HCT116 (cell line): ENCODE results near the gene RPS6KA2. TPM values are rescaled to one million over a fixed set of nuclear protein-coding genes. Genes with fewer than 3 reads are reported as not detected.

ENCODE experiments used
- ATAC-seq: fragments of 200-7000 bp; cut with Tn5 transposase; 2 replicates; pipeline ENCODE4 v1.9.1; 2020; ENCODE audit warnings: mild to moderate bottlenecking, moderate library complexity
- BruUV-seq: library from RNA; stranded (reverse); fragments of 400-500 nt; replicated peaks from 2 replicates; lab custom pipeline; 2021; lab: Mats Ljungman, UMichigan
- CTCF ChIA-PET: fragments of 300-600 bp; sonication (Branson Sonifier 250); formaldehyde crosslinking; loops from one replicate; lab custom pipeline; 2021; ENCODE audit warnings: antibody characterized with exemption; lab: Charles Lee
- POLR2A ChIA-PET: fragments of 300-600, 350-600 bp; sonication (Branson Sonifier 250); formaldehyde crosslinking; loops from one replicate; lab custom pipeline; 2021; ENCODE audit warnings: antibody characterized with exemption; lab: Charles Lee
- RAD21 ChIA-PET, 2 experiments: fragments of 300-600 bp; sonication (Branson Sonifier 250); formaldehyde crosslinking; loops; one replicate each; lab custom pipeline; 2023; ENCODE audit warnings: low total read pairs in 2 of 2; ENCODE audit not compliant: uncharacterized antibody in 2 of 2, unreplicated experiment in 2 of 2, low non-redundant PET in 1 of 2; lab: Charles Lee
- DNase-seq: peaks from one replicate; pipeline ENCODE4 v3.0.0-alpha.2; 2010; ENCODE audit warnings: low read depth, low spot score
- H2AFZ ChIP-seq: fragments of 200-600 bp; shearing (Covaris generic), sonication (generic); 2 replicates; pipeline ENCODE4 v1.6.1; 2017; ENCODE audit warnings: low read depth, mixed run types, mixed read lengths, antibody characterized with exemption, low read length; ENCODE audit not compliant: poor library complexity, severe bottlenecking
- H3K27ac ChIP-seq: 2 replicates; pipeline ENCODE4 v1.5.1; 2012; ENCODE audit warnings: low read depth, low read length
- H3K27me3 ChIP-seq: fragments of 200-600 bp; sonication (generic); 2 replicates; pipeline ENCODE4 v1.6.1; 2016; ENCODE audit warnings: mixed run types, low read length, mixed read lengths; ENCODE audit not compliant: insufficient read depth
- H3K36me3 ChIP-seq, 2 experiments: fragments of 200-500 bp in 1 of 2; fragments of 200-600 bp in 1 of 2; sonication (Bioruptor generic) in 1 of 2; sonication (generic) in 1 of 2; 2 replicates each; pipeline versions ENCODE4 v1.5.1 to v1.6.1; 2014 to 2016; ENCODE audit warnings: low read length in 2 of 2, inconsistent platforms in 1 of 2, mixed read lengths in 1 of 2, mixed run types in 1 of 2; ENCODE audit not compliant: insufficient read depth in 2 of 2, control insufficient read depth in 1 of 2
- H3K4me1 ChIP-seq, 2 experiments: fragments of 200-600 bp in 1 of 2; sonication (generic) in 1 of 2; 2 replicates each; pipeline versions ENCODE4 v1.5.1 to v1.6.1; 2012 to 2017; ENCODE audit warnings: low read length in 2 of 2, inconsistent platforms in 1 of 2, mild to moderate bottlenecking in 1 of 2, mixed read lengths in 1 of 2, mixed run types in 1 of 2, moderate library complexity in 1 of 2; ENCODE audit not compliant: insufficient read depth in 2 of 2, control insufficient read depth in 1 of 2
- H3K4me2 ChIP-seq: fragments of 200-600 bp; sonication (generic); 2 replicates; pipeline ENCODE4 v1.6.1; 2017; ENCODE audit warnings: mixed run types, low read length, mixed read lengths
- H3K4me3 ChIP-seq, 2 experiments: fragments of 200-600 bp in 1 of 2; sonication (generic) in 1 of 2; replicated peaks in 1 of 2; 2 replicates each; pipeline ENCODE4 v1.5.1; 2011 to 2016; ENCODE audit warnings: low read length in 2 of 2, control low read depth in 1 of 2, low read depth in 1 of 2, mild to moderate bottlenecking in 1 of 2, mixed read lengths in 1 of 2, mixed run types in 1 of 2
- H3K79me2 ChIP-seq: fragments of 200-600 bp; sonication (generic); 2 replicates; pipeline ENCODE4 v1.6.1; 2017; ENCODE audit warnings: mild to moderate bottlenecking, mixed run types, low read length, moderate library complexity, mixed read lengths; ENCODE audit not compliant: insufficient read depth
- H3K9ac ChIP-seq: fragments of 200-600 bp; sonication (generic); 2 replicates; pipeline ENCODE4 v1.6.1; 2016; ENCODE audit warnings: low read length, mixed read lengths
- H3K9me2 ChIP-seq: fragments of 200-600 bp; sonication (generic), shearing (Covaris generic); 2 replicates; pipeline ENCODE4 v1.6.1; 2017; ENCODE audit warnings: mixed run types, mild to moderate bottlenecking, moderate library complexity; ENCODE audit not compliant: insufficient read depth
- H3K9me3 ChIP-seq, 2 experiments: fragments of 200-500 bp in 1 of 2; fragments of 200-600 bp in 1 of 2; sonication (Bioruptor generic) in 1 of 2; sonication (generic) in 1 of 2; 2 replicates each; pipeline ENCODE4 v1.6.1; 2014 to 2017; ENCODE audit warnings: low read length in 2 of 2, mixed read lengths in 2 of 2, inconsistent platforms in 1 of 2, low read depth in 1 of 2, mild to moderate bottlenecking in 1 of 2, mixed run types in 1 of 2, moderate library complexity in 1 of 2; ENCODE audit not compliant: control insufficient read depth in 1 of 2, insufficient read depth in 1 of 2
- H4K20me1 ChIP-seq: fragments of 200-600 bp; sonication (generic), shearing (Covaris generic); 2 replicates; pipeline ENCODE4 v1.6.1; 2017; ENCODE audit warnings: mixed run types, mild to moderate bottlenecking, moderate library complexity; ENCODE audit not compliant: insufficient read depth
- CEBPB ChIP-seq: IDR thresholded peaks from 2 replicates; pipeline ENCODE4 v1.6.1; 2012; ENCODE audit warnings: low read depth
- MAX ChIP-seq: IDR thresholded peaks from 2 replicates; pipeline ENCODE4 v1.6.1; 2012
- POLR2AphosphoS5 ChIP-seq: IDR thresholded peaks from 2 replicates; pipeline ENCODE4 v1.6.1; 2011; ENCODE audit warnings: mild to moderate bottlenecking, low read depth, low read length, moderate library complexity
- SP1 ChIP-seq: IDR thresholded peaks from 2 replicates; pipeline ENCODE4 v1.6.1; 2012; ENCODE audit warnings: low read depth
- SRF ChIP-seq: IDR thresholded peaks from 2 replicates; pipeline ENCODE4 v1.6.1; 2012; ENCODE audit warnings: low read depth
- ZBTB33 ChIP-seq: IDR thresholded peaks from 2 replicates; pipeline ENCODE4 v1.6.1; 2011; ENCODE audit warnings: mild to moderate bottlenecking, low read length, moderate library complexity; ENCODE audit not compliant: insufficient replicate concordance; ENCODE audit errors: extremely low read depth
- ZNF274 ChIP-seq: fragments of 200-500 bp; sonication (Bioruptor generic); IDR thresholded peaks from 2 replicates; pipeline ENCODE4 v1.6.1; 2014; ENCODE audit warnings: mild to moderate bottlenecking, low read depth, low read length, inconsistent platforms
- intact Hi-C: fragments of 100-400 bp; cut with micrococcal nuclease; formaldehyde crosslinking; loops from 2 replicates; pipeline ENCODE4 v1.10.0; 2022
- total RNA-seq: library from RNA; stranded (reverse); gene quantifications from one replicate; pipeline ENCODE4 v1.2.1, GENCODE V29; 2021; ENCODE audit not compliant: unreplicated experiment

Gene RPS6KA2
- total RNA-seq, 1 experiment from 2014 or later = 8.5 TPM

- ChIA-PET POLR2A (no interaction called here), CTCF (no interaction called here), RAD21 (interaction anchor here in 1 of 2 experiments (0.6 kb wide), 1 partner anchor 217 kb away, joined by 3 read pairs; no protein-coding TSS in a partner anchor)
- TF ChIP-seq SRF (no peak), SP1 (no peak), CEBPB (no peak), MAX (no peak), ZBTB33 (no peak), ZNF274 (no peak), POLR2AphosphoS5 (no peak)
- ATAC-seq (no peak), DNase-seq (no peak)
- no peaks in the 10 kb centered on the region for H3K9me2 ChIP-seq
- H4K20me1 ChIP-seq = no peaks in the 10 kb centered on the region
- H3K4me2 ChIP-seq = no peak overlapping the region
- no TSS peak for BruUV-seq
- H3K4me3 ChIP-seq = no peak overlapping the region
- no peaks in the 10 kb centered on the region for H3K27me3 ChIP-seq
- no peaks in the 10 kb centered on the region for H3K79me2 ChIP-seq
- H3K36me3 ChIP-seq = no peaks in the 10 kb centered on the region
- H3K9me3 ChIP-seq = no peaks in the 10 kb centered on the region
- intact Hi-C loops = no loop called here
- no peaks in the 10 kb centered on the region for H3K4me1 ChIP-seq
- no peak overlapping the region for H3K9ac ChIP-seq
- H2AFZ ChIP-seq = no peak overlapping the region
- H3K27ac ChIP-seq = no peak overlapping the region
Observed at GRCh38 chr6:166476634-166477215, 150.3 kb downstream of the RPS6KA2 start.
